ENCODE data around the gene TMBIM1. TPM values are rescaled to one million over a fixed set of nuclear protein-coding genes. Genes with fewer than 3 reads are reported as not detected.
A peak's percentile ranks its signal among the peaks of the same experiment; 100 is the strongest.

Gene TMBIM1, protein sequence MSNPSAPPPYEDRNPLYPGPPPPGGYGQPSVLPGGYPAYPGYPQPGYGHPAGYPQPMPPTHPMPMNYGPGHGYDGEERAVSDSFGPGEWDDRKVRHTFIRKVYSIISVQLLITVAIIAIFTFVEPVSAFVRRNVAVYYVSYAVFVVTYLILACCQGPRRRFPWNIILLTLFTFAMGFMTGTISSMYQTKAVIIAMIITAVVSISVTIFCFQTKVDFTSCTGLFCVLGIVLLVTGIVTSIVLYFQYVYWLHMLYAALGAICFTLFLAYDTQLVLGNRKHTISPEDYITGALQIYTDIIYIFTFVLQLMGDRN
- total RNA-seq (2014; rRNA removed; shearing (Covaris generic)): 85.8 and 87.7 TPM in 2 replicates
- 113 and 121 TPM in 2 replicates for polyA plus RNA-seq (2015; cell fraction: cytosol; rRNA removed)
- polyA plus RNA-seq (2015; cell fraction: nucleus; rRNA removed): 38.6 and 41.0 TPM in 2 replicates

DNA sequence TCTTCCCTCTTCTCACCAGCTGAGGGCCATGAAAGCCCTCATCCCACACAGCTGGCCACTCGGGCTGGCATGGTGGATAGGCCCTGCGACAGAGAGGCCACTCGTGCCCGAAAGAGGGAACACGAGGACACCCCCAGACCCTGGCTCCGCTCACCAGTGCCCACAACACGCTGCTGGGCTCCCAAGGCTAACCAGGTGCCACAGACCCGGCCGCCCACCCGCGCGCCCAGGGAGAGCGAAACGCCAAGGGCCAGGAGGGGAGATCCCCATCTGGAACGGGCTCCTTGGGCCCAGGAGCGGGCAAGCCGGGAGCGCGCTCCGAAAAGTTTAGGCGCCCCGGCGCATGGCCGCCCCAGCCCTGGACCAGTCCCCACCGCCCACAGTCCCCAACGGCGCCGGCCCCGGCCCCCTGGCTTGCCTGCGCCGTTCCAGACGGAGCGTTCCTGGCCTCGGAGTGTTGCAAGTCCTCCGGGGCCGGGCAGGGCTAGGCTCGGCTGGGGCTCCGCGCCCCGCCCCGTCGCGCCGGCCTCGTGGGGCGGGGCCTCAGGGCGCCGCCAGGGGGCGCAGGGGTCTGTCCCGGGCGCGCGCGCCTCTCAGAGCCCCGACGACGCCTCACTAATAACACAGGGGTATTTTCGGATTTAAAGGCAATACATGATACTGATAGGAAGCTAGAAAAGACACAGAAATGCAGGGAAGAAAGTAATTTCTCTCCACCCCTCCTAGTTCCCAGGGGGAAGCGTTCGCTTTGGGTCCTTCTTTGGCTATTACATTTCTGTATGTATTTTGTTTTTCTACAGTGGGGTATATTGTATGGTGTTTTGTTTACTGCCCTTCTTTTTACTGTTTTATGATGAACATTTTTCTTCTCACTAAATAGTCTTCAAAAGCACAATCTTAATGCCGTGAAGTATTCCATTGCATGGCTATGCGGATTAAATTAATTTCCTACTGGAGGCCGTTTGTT lies at the start of gene TMBIM1:
TSS of gene TMBIM1 (minus strand) at position 456 of the 967 bp plus-strand sequence. CDS start 10,362 bp downstream, outside the sequence.
- peak; percentile 57 for DNase-seq (ENCODE audit: low read depth, low spot score)
- in situ Hi-C loops (cut with HindIII; ENCODE audit: low pct_unique_long_range_greater_than_20kb, low sequenced_read_pairs): no loop called here

DNA sequence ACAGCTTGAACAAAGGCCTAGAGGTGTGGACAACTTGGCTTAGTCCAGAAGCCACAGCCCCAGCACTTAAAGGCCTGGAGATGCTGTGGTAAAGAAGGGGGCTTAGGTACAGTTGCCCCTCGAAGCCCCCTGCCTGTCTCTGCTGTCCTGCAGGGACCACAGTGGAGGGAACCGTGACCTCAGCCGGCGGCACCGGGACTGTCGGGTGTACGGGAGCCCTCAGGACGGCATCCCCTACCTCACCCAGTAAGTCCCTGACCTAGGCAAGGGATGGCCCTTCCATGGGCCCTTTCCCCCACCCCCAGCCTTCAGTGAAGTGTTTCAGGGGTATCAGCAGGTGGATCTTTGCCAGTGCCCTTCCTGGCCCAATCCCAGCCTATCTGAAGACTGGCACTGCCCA lies 49.1 kb upstream of the TMBIM1 start:
- in situ Hi-C loops (cut with HindIII; ENCODE audit: low pct_unique_long_range_greater_than_20kb, low sequenced_read_pairs): no loop called here

DNA sequence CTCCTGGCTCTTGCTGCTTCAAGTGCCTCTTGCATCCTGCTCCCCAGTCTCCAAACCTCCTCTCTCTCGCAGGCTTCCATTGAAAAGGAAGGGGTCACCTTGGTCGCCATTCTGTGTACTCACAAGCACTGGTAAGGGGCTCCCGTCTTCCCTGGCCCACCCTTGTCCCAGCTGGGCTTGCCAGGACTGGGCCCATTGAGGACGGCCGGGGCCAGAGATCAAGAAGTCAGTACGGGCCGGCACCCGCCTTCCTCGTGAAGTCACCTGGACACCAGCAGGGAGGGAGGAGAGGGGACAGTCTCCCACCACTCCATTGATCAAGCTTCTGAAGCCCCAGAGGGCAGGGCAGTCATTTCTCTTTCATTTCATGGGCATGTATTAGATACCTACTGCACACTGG lies 48.4 kb upstream of the TMBIM1 start:
- in situ Hi-C loops (cut with HindIII; ENCODE audit: low pct_unique_long_range_greater_than_20kb, low sequenced_read_pairs): no loop called here
- DNase-seq (ENCODE audit: low read depth, low spot score): no peak

More for the DNA sequence above, 49.1 kb upstream of the TMBIM1 start:
- DNase-seq (ENCODE audit: low read depth, low spot score): no peak

DNA sequence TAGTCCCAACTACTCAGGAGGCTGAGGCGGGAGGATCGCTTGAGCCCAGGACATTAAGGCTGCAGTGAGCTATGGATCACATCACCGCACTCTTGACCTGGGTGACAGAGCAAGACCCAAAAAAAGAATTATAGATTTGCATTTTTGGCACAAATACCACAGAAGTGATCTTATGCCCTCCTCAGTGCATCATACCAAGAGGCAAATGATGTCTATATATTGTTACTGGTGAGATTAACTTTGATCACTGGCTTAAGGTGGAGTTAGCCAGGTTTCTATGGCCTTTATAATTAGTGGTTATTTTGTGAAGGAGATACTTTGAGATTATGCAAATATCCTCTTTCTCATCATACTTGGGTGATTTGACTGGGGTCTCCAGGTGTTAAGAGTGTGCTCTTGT lies 42.2 kb upstream of the TMBIM1 start:
- no peak for DNase-seq (ENCODE audit: low read depth, low spot score)
- in situ Hi-C loops (cut with HindIII; ENCODE audit: low pct_unique_long_range_greater_than_20kb, low sequenced_read_pairs): no loop called here

DNA sequence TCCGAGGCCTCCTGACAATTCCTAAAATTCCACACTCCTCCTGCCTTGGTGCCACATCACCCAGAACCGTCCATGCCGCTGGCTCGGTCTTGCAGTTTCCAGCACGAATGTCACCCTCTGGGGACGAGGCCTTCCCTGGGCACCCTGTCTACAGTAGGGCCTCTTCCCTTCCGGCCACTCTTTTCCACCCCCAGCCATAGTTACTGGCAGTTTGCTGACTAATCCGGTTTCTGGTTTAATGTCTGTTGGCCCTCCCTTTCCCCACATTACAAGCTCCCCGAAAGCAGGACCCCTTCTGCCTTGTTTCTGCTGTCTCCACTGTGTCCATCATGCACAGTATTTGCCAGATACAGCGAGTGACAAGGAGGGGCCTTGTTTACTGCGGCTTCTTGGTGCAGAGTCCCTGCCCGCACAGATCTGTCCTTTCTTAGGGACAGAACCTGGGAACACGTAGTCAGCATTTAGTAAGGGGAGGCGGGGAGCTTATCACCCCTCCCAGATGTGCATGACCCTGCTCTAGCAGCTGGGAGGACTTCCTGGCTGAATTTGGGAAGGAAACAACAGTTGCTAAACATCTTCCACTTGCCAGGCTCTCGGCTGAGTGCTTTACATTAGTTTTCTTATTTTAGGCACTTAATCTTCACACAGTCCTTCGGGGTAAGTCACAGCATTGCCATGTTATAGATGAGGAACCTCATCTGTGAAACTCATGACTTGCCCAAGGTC lies 40.8 kb upstream of the TMBIM1 start:
- in situ Hi-C loops (cut with HindIII; ENCODE audit: low pct_unique_long_range_greater_than_20kb, low sequenced_read_pairs): no loop called here
- DNase-seq (ENCODE audit: low read depth, low spot score): no peak

DNA sequence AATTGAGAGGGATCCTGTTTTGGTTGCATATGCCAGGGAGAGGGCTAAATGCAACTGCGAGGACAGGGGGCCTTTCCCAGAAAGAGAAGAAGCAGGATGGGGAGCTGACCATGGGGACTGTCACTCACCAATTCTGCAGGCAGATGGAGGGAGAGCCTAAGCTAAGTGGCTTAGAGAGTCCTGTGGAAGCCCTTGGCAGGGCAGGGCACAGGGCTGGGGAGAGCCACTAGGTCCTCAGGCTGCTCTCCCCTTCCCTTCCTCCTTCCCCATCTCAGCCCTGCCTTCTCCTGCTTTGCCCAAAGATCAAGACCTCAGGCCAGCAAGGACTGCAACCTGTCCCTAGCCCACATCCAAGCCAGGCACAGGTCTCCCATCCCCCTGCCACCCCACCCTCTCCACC lies 40.0 kb upstream of the TMBIM1 start:
- in situ Hi-C loops (cut with HindIII; ENCODE audit: low pct_unique_long_range_greater_than_20kb, low sequenced_read_pairs): no loop called here
- no peak for DNase-seq (ENCODE audit: low read depth, low spot score)

DNA sequence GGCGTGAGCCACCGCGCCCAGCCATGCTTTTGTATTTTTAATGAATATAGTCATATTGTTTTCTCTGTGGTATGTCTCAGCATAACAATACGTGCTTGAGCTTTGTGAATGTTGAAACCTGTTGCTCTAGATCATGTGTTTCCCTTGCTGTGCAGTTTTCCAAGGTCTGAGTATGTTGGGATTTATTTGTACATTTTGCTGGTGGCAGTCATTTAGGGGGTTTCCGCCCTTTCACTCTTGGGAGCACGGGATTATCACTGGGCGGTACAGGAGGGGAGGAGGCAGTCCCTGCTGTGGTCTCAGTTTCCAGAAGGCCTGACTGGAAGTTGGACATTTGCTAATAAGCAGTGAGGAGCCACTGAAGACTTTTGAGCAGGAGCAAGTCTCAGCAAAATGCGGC lies 39.4 kb upstream of the TMBIM1 start:
- no peak for DNase-seq (ENCODE audit: low read depth, low spot score)
- in situ Hi-C loops (cut with HindIII; ENCODE audit: low pct_unique_long_range_greater_than_20kb, low sequenced_read_pairs): no loop called here

DNA sequence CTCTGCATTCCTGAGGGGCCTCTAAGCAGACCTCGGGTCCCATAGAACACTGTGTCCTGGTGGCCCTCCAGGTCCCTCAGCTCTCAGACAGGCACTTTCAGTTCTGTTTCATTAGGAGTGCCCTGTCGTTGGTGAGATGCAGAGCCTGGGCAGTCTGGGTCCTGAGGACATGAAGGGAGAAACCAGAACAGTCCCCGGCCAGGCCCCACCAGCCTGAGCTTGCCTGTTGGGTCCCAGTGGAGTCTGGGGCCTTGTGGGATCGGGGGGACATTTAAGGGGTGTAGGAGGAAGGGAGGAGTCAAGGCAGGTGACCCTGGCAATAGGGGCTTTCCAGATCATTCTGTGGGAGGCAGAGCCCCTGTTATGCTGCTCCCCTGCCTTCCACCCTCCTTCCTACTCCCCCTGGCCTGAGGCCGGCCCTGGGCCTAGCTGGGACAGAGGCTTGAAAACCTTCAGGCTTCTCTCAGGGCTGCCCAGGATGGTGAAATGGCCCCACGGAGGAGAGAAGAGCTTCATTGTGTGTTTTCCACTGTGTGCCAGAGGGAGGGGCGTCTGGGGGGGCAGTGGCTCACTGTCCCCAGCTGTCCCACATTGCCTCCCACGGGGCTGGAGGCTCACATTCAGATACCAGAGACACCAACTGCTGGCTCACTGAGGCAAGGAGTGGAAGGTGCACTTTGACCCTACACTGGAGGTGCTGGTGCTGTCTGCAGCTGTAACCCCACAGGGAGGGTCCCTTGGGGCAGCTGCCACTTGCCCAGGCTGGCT lies 37.7 kb upstream of the TMBIM1 start:
- in situ Hi-C loops (cut with HindIII; ENCODE audit: low pct_unique_long_range_greater_than_20kb, low sequenced_read_pairs): no loop called here
- DNase-seq (ENCODE audit: low read depth, low spot score): no peak

DNA sequence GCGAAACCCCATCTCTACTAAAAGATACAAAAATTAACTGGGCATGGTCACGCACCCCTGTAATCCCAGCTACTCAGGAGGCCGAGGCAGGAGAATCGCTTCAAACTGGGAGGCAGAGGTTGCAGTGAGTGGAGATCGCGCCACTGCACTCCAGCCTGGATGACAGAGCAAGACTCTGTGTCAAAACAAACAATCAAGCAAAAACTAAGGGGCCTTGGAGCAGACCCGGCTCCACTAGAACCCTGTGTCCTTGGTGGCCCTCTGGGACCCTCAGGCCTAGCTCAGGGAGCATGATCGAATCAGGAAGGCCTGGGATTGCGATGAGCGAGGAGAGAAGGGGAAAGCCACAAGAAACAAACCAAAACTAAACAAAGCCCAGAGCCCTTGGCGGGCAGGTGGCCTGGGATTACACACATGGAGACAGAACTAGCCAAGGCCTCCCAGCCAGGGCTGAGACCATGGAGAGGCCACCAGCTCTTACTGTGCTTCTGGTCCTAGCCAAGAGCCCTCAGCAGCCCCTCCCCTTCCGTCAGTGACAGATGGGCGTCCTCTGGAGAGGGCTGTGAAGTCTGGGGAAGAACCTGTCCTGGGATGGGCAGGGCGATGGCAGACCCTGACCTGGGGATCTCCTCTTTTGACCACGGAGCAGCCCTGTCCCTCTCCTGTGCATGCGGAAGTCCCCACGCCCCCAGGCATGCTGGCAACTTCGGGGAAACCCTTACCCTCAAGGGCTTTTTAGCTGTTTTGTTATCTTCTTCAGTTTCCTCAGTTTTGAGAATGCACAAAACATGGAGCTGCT lies 36.9 kb upstream of the TMBIM1 start:
- DNase-seq (ENCODE audit: low read depth, low spot score): no peak
- in situ Hi-C loops (cut with HindIII; ENCODE audit: low pct_unique_long_range_greater_than_20kb, low sequenced_read_pairs): no loop called here

DNA sequence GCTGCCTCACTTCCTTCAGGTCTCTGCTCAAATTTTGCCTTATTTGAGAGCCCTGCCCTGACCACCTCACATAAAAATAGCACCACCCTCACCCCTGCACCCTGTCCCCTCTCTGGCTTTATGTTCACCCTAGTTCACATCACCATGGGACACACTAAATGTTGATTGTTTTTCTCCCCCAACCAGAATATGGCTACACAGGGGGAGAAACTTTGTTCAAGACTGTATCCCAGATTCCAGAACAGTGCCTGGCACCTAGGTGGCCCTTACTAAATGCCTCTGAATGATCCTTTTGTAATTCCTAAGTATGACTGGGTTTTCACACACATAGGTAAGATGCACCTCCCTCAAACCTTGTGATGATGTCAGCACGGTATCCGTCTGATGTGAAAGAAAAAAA lies 36.0 kb upstream of the TMBIM1 start:
- in situ Hi-C loops (cut with HindIII; ENCODE audit: low pct_unique_long_range_greater_than_20kb, low sequenced_read_pairs): no loop called here

DNA sequence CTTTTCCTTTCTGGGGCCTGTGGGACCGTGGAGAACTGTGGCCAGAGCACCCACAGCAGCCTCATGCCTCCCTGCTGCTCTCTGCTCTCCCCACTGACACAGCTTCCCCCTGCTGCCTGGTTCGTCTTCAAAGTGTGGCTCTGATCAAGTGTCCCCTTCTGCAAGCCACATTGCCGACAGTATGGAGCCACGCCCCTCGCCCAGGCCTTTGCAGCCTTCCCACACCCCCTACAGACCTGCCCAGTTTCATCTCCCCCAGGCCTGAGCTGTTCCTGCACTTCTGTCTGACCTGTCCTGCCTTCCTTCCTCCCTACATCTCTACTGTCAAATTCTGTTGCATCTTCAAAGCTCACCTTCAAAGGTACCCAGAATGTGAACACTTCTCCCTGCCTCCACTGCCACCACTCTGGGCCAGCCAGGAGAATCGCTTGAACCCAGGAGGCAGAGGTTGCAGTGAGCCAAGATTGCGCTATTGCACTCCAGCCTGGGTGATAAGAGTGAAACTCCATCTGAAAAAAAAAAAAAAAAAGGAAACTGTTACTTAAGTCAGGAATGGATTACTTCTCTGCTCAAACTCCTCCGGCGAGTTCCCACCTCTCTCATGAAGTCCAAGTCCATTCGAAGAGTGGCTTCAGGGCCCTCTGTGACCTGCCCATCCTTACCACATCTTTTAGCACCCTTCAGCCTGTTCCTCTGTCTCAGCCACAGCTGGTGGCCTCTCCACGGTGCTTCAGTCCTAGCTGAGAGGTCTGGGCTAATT lies 35.3 kb upstream of the TMBIM1 start:
- in situ Hi-C loops (cut with HindIII; ENCODE audit: low pct_unique_long_range_greater_than_20kb, low sequenced_read_pairs): no loop called here
- no peak for DNase-seq (ENCODE audit: low read depth, low spot score)

More for the DNA sequence above, 36.0 kb upstream of the TMBIM1 start:
- no peak for DNase-seq (ENCODE audit: low read depth, low spot score)

DNA sequence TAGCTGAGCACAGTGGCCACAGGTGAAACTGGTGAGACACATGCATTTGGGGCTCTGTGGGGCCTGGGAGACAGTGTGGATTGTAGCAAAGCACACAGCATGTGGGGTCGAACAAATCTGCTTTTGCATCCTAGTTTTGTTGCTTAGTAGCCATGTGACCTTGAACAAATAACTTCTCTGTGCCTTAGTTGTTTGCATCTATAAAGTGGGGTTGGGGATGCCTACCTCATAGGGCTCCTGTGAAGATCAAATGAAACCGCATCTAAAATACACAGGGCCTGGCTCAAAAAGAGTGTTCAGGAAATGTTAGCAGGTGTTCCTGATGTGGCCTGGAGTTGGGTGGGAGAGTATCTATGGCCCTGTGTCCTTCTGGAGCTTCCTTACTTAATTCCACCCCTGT lies 34.0 kb upstream of the TMBIM1 start:
- DNase-seq (ENCODE audit: low read depth, low spot score): no peak

DNA sequence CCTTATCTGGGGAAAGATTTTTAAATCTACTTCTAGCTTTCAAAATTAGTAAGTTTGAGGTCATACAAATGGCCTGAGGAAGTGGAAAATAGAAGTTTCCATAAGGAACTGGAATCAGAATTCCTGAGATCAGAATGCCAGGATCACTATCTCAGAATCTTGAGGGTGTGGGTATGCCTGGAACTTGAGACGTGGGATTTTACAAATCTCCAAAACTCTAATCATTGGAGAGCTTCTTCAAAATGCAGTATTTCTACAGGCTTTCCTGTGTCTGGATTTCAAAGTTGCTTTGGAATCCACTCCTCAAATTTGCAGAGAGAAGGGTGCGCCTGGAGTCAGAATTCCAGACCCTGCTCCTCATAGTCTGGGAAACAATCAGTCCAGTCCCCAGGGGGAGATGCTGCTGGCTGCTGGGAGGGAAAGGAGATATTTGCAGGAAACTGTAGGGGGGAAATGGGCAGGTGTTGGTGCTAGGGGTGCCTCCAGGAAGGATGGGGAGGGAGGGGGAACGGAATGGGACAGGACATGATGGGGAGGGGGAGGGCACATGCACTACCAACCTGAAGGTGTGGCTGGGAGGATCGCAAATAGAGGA lies 33.4 kb upstream of the TMBIM1 start:
- DNase-seq (ENCODE audit: low read depth, low spot score): no peak
- in situ Hi-C loops (cut with HindIII; ENCODE audit: low pct_unique_long_range_greater_than_20kb, low sequenced_read_pairs): no loop called here

More for the DNA sequence above, 34.0 kb upstream of the TMBIM1 start:
- in situ Hi-C loops (cut with HindIII; ENCODE audit: low pct_unique_long_range_greater_than_20kb, low sequenced_read_pairs): no loop called here

DNA sequence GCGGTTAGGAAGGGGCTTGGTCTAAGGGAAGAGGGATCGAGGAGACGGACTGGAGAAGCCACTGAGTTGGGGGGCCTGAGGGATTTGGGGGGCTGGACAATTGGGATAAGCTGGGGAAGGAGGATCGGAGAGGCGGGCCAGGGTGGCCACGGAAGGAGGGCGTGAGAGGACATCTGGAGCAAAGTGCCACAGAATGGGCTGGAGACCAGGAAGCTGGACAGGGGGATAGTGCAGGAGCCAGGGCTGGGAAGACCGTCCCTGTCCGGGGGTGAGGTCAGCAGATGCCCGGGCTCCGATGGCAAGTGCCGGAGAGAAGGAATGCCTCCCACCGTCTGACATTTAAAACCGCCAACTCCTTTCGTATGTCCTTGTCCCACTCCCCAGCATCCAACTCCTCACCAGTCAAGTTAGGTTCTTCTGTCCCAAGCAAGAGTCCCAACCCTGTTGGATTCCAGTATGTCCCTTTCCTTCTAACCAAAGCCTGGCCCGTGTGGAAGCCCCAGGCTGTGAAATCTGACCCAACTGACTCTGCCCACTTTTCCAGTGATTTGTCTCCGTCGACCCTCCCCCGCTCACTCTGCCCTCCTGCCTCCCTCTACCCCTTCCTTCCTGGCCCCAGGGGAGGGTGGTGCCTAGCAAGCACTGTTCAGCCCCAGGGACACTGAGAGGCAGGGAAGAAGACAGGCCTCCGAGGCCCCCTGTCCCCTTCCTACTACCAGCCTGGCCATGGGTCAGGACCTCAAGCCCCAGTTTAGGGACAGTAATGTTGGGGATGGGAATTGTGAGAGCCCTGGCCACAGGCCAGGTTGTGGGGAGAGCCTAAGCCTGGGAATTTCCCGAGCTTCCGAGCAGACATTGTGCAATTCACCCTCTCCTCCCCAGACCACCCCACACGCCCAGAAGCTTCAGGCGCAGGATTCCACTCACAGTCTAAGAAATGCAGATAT lies 31.5 kb upstream of the TMBIM1 start:
- in situ Hi-C loops (cut with HindIII; ENCODE audit: low pct_unique_long_range_greater_than_20kb, low sequenced_read_pairs): no loop called here
- peak; percentile 34 for DNase-seq (ENCODE audit: low read depth, low spot score)

Data from SK-MEL-5 (cell line).